ENCODE data around the gene STAG2.
"Not testable (repeated sequence)": the region's sequence is repeated elsewhere in the genome, so short reads cannot be mapped to it uniquely, and the experiment has no call there.

STAG2 gene

GRCh38 chrX:123961268-123962005 lies at the start of gene STAG2:
TSS of gene STAG2 (plus strand) at chrX:123961706. CDS start at chrX:124022628, 60,922 bp downstream.
- DNase-seq: peak; percentile 12

GRCh38 chrX:123917069-123917468 lies 44.4 kb upstream of the STAG2 start:
- no peak for DNase-seq

- no peak for DNase-seq
Measured at GRCh38 chrX:123918106-123918721, 43.3 kb upstream of the STAG2 start.

- no peak for DNase-seq
Measured at GRCh38 chrX:123920105-123920785, 41.3 kb upstream of the STAG2 start.

GRCh38 chrX:123923211-123923610 lies 38.3 kb upstream of the STAG2 start:
- DNase-seq: no peak

- DNase-seq: no peak
Measured at GRCh38 chrX:123924186-123924585, 37.3 kb upstream of the STAG2 start.

- DNase-seq: no peak
Measured at GRCh38 chrX:123927845-123928244, 33.7 kb upstream of the STAG2 start.

GRCh38 chrX:123932055-123932454 lies 29.5 kb upstream of the STAG2 start:
- DNase-seq: not testable (repeated sequence)

- no peak for DNase-seq
Measured at GRCh38 chrX:123943074-123943473, 18.4 kb upstream of the STAG2 start.

GRCh38 chrX:123943488-123943887 lies 18.0 kb upstream of the STAG2 start:
- no peak for DNase-seq

- DNase-seq: no peak
Measured at GRCh38 chrX:123949846-123950245, 11.7 kb upstream of the STAG2 start.

GRCh38 chrX:123959281-123960063 lies 2.0 kb upstream of the STAG2 start:
- no peak for DNase-seq

GRCh38 chrX:123960956-123961267 lies 594 bp upstream of the STAG2 start:
- no peak for DNase-seq

GRCh38 chrX:123962006-123962467 lies 531 bp downstream of the STAG2 start:
- no peak for DNase-seq

GRCh38 chrX:123962794-123963373 lies 1.4 kb downstream of the STAG2 start:
- peak; percentile 61 for DNase-seq

- DNase-seq: no peak
Measured at GRCh38 chrX:123964156-123964834, 2.8 kb downstream of the STAG2 start.

- no peak for DNase-seq
Measured at GRCh38 chrX:123965712-123966111, 4.2 kb downstream of the STAG2 start.

GRCh38 chrX:123967497-123967896 lies 6.0 kb downstream of the STAG2 start:
- no peak for DNase-seq

GRCh38 chrX:123968383-123969050 lies 7.0 kb downstream of the STAG2 start:
- DNase-seq: no peak

- DNase-seq: no peak
Measured at GRCh38 chrX:123971982-123972381, 10.5 kb downstream of the STAG2 start.

- no peak for DNase-seq
Measured at GRCh38 chrX:123973921-123974320, 12.4 kb downstream of the STAG2 start.

- no peak for DNase-seq
Measured at GRCh38 chrX:123975180-123975579, 13.7 kb downstream of the STAG2 start.

All from GOT3 (cell line).